NCI-H446 (cell line): Measurements from ENCODE around the gene MRPL20.

ENCODE experiments used
- DNase-seq, 2 experiments: peaks; one replicate each; lab custom pipeline; 2025; lab: John Stamatoyannopoulos, UW

The MRPL20 gene

GRCh38 chr1:1360506-1361169, 46.5 kb downstream of the MRPL20 start:
- DNase-seq, result no peak

- no peak for DNase-seq
Observed at GRCh38 chr1:1359664-1360468, 47.2 kb downstream of the MRPL20 start.

- no peak for DNase-seq
Observed at GRCh38 chr1:1359308-1359663, 47.8 kb downstream of the MRPL20 start.

- no peak for DNase-seq
Observed at GRCh38 chr1:1358433-1359271, 48.4 kb downstream of the MRPL20 start, which contains the start of gene MXRA8. Gene MXRA8 (minus strand): TSS chr1:1358555. CDS start chr1:1358504, 51 bp downstream.

GRCh38 chr1:1357871-1358432, 49.1 kb downstream of the MRPL20 start:
- no peak for DNase-seq

- DNase-seq, result no peak
Observed at GRCh38 chr1:1356796-1357401, 50.2 kb downstream of the MRPL20 start.

- DNase-seq, result no peak
Observed at GRCh38 chr1:1356166-1356795, 50.8 kb downstream of the MRPL20 start.

- no peak for DNase-seq
Observed at GRCh38 chr1:1355416-1355815, 51.7 kb downstream of the MRPL20 start.

- DNase-seq, result no peak
Observed at GRCh38 chr1:1354271-1355247, 52.5 kb downstream of the MRPL20 start.

- DNase-seq, result no peak
Observed at GRCh38 chr1:1353389-1354151, 53.5 kb downstream of the MRPL20 start.

- no peak for DNase-seq
Observed at GRCh38 chr1:1352786-1353388, 54.2 kb downstream of the MRPL20 start.
